HEK293 (cell line): Measurements from ENCODE around the gene PHPT1.
A peak's percentile ranks its signal among the peaks of the same experiment; 100 is the strongest.

ENCODE experiments used
- CTCF ChIA-PET: fragments of 350-600 bp; formaldehyde crosslinking; extraction: SDS; loops from one replicate; lab custom pipeline; 2021; ENCODE audit warnings: antibody characterized with exemption; lab: Yijun Ruan, JAX
- POLR2A ChIA-PET: fragments of 300-600 bp; formaldehyde crosslinking; extraction: SDS; loops from one replicate; lab custom pipeline; 2020; ENCODE audit warnings: antibody characterized with exemption, inconsistent platforms; lab: Yijun Ruan, JAX
- H3K27ac ChIP-seq: fragments of 200-500 bp; sonication (Bioruptor generic); 2 replicates; pipeline ENCODE4 v1.5.1; 2014; ENCODE audit warnings: low read depth, low read length, control low read depth, inconsistent platforms; ENCODE audit errors: extremely low read depth
- H3K36me3 ChIP-seq, 2 experiments: fragments of 200-500 bp in 1 of 2; sonication (Bioruptor generic) in 1 of 2; 1 replicate in 1 of 2; 2 replicates in 1 of 2; pipeline ENCODE4 v1.5.1; 2014 to 2017; ENCODE audit warnings: inconsistent platforms in 2 of 2, low read length in 2 of 2; ENCODE audit not compliant: control insufficient read depth in 2 of 2, insufficient read depth in 1 of 2
- H3K4me1 ChIP-seq: fragments of 200-500 bp; sonication (Bioruptor generic); 2 replicates; pipeline ENCODE4 v1.5.1; 2014; ENCODE audit warnings: mild to moderate bottlenecking, low read length, inconsistent platforms; ENCODE audit not compliant: control insufficient read depth, insufficient read depth
- H3K4me3 ChIP-seq: 2 replicates; pipeline ENCODE4 v1.5.1; 2011; ENCODE audit warnings: low read depth, mild to moderate bottlenecking, control low read depth, low read length, moderate library complexity
- H3K9me3 ChIP-seq: fragments of 200-500 bp; sonication (Bioruptor generic); 2 replicates; pipeline ENCODE4 v1.5.1; 2014; ENCODE audit warnings: low read depth, low read length, inconsistent platforms; ENCODE audit not compliant: control insufficient read depth, insufficient read depth
- EGR2 ChIP-seq: fragments of 450-650 bp; formaldehyde crosslinking; IDR thresholded peaks from 2 replicates; pipeline ENCODE4 v1.5.1; 2016; ENCODE audit warnings: low read depth, missing biosample characterization, missing genetic modification characterization
- GLIS1 ChIP-seq: fragments of 450-650 bp; formaldehyde crosslinking; IDR thresholded peaks from 2 replicates; pipeline ENCODE4 v1.5.1; 2016; ENCODE audit warnings: missing biosample characterization, missing genetic modification characterization
- KLF1 ChIP-seq: fragments of 450-650 bp; formaldehyde crosslinking; IDR thresholded peaks from 2 replicates; pipeline ENCODE4 v1.5.1; 2016; ENCODE audit warnings: missing biosample characterization, missing genetic modification characterization
- KLF7 ChIP-seq: fragments of 450-650 bp; formaldehyde crosslinking; IDR thresholded peaks from 2 replicates; pipeline ENCODE4 v1.5.1; 2016; ENCODE audit warnings: missing biosample characterization, missing genetic modification characterization, borderline replicate concordance
- MEIS1 ChIP-seq: sonication (generic); formaldehyde crosslinking; IDR thresholded peaks from 2 replicates; pipeline ENCODE4 v1.8.1; 2022; ENCODE audit warnings: missing genetic modification reagents, mild to moderate bottlenecking, borderline replicate concordance
- OSR2 ChIP-seq: fragments of 450-650 bp; formaldehyde crosslinking; IDR thresholded peaks from 2 replicates; pipeline ENCODE4 v1.5.1; 2016; ENCODE audit warnings: missing biosample characterization, missing genetic modification characterization
- PRDM10 ChIP-seq: fragments of 450-650 bp; formaldehyde crosslinking; IDR thresholded peaks from 2 replicates; pipeline ENCODE4 v1.5.1; 2016; ENCODE audit warnings: missing biosample characterization, missing genetic modification characterization
- PRDM4 ChIP-seq: fragments of 450-650 bp; formaldehyde crosslinking; IDR thresholded peaks from 2 replicates; pipeline ENCODE4 v1.5.1; 2017; ENCODE audit warnings: missing biosample characterization, missing genetic modification characterization
- RBAK ChIP-seq: fragments of 450-650 bp; formaldehyde crosslinking; IDR thresholded peaks from 2 replicates; pipeline ENCODE4 v1.5.1; 2016; ENCODE audit warnings: missing biosample characterization, missing genetic modification characterization
- SCRT1 ChIP-seq: fragments of 450-650 bp; formaldehyde crosslinking; IDR thresholded peaks from 2 replicates; pipeline ENCODE4 v1.5.1; 2016; ENCODE audit warnings: missing biosample characterization, missing genetic modification characterization, borderline replicate concordance
- SP2 ChIP-seq: fragments of 450-650 bp; formaldehyde crosslinking; IDR thresholded peaks from 2 replicates; pipeline ENCODE4 v1.5.1; 2016; ENCODE audit warnings: missing biosample characterization, missing genetic modification characterization
- ZFHX2 ChIP-seq: fragments of 450-650 bp; formaldehyde crosslinking; conservative IDR thresholded peaks from 2 replicates; pipeline ENCODE4 v1.5.1; 2016; ENCODE audit warnings: missing biosample characterization, missing genetic modification characterization
- ZIC2 ChIP-seq: fragments of 450-650 bp; formaldehyde crosslinking; IDR thresholded peaks from 2 replicates; pipeline ENCODE4 v1.5.1; 2016; ENCODE audit warnings: missing biosample characterization, missing genetic modification characterization
- ZNF10 ChIP-seq: fragments of 450-650 bp; formaldehyde crosslinking; IDR thresholded peaks from 2 replicates; pipeline ENCODE4 v1.5.1; 2017; ENCODE audit warnings: missing biosample characterization, missing genetic modification characterization
- ZNF114 ChIP-seq: fragments of 450-650 bp; formaldehyde crosslinking; IDR thresholded peaks from 2 replicates; pipeline ENCODE4 v1.5.0; 2017; ENCODE audit warnings: missing biosample characterization, missing genetic modification characterization
- ZNF132 ChIP-seq: fragments of 450-650 bp; formaldehyde crosslinking; IDR thresholded peaks from 2 replicates; pipeline ENCODE4 v1.5.1; 2017; ENCODE audit warnings: missing biosample characterization, missing genetic modification characterization, borderline replicate concordance
- ZNF2 ChIP-seq: fragments of 450-650 bp; formaldehyde crosslinking; IDR thresholded peaks from 2 replicates; pipeline ENCODE4 v1.5.1; 2016; ENCODE audit warnings: missing biosample characterization, missing genetic modification characterization
- ZNF239 ChIP-seq: fragments of 450-650 bp; formaldehyde crosslinking; IDR thresholded peaks from 2 replicates; pipeline ENCODE4 v1.5.1; 2016; ENCODE audit warnings: missing biosample characterization, missing genetic modification characterization
- ZNF324 ChIP-seq: fragments of 450-650 bp; formaldehyde crosslinking; IDR thresholded peaks from 2 replicates; pipeline ENCODE4 v1.5.1; 2016; ENCODE audit warnings: missing biosample characterization, missing genetic modification characterization
- ZNF37A ChIP-seq: fragments of 450-650 bp; IDR thresholded peaks from 2 replicates; pipeline ENCODE4 v1.5.1; 2018; ENCODE audit warnings: missing biosample characterization, missing genetic modification characterization
- ZNF416 ChIP-seq: fragments of 450-650 bp; formaldehyde crosslinking; IDR thresholded peaks from 2 replicates; pipeline ENCODE4 v1.5.1; 2016; ENCODE audit warnings: missing biosample characterization, missing genetic modification characterization
- ZNF48 ChIP-seq: fragments of 450-650 bp; formaldehyde crosslinking; IDR thresholded peaks from 2 replicates; pipeline ENCODE4 v1.5.1; 2016; ENCODE audit warnings: missing biosample characterization, missing genetic modification characterization
- ZNF514 ChIP-seq: fragments of 450-650 bp; formaldehyde crosslinking; IDR thresholded peaks from 2 replicates; pipeline ENCODE4 v1.5.1; 2016; ENCODE audit warnings: missing biosample characterization, missing genetic modification characterization
- ZNF530 ChIP-seq: fragments of 450-650 bp; formaldehyde crosslinking; IDR thresholded peaks from 2 replicates; pipeline ENCODE4 v1.5.1; 2016; ENCODE audit warnings: low read depth, missing biosample characterization, missing genetic modification characterization
- ZNF692 ChIP-seq: fragments of 450-650 bp; formaldehyde crosslinking; IDR thresholded peaks from 2 replicates; pipeline ENCODE4 v1.5.1; 2016; ENCODE audit warnings: missing biosample characterization, missing genetic modification characterization
- ZNF704 ChIP-seq: fragments of 450-650 bp; formaldehyde crosslinking; IDR thresholded peaks from 2 replicates; pipeline ENCODE4 v1.5.1; 2016; ENCODE audit warnings: missing biosample characterization, missing genetic modification characterization
- ZSCAN30 ChIP-seq: fragments of 450-650 bp; IDR thresholded peaks from 2 replicates; pipeline ENCODE4 v1.5.1; 2018; ENCODE audit warnings: missing biosample characterization, mild to moderate bottlenecking, missing genetic modification characterization, moderate library complexity
- ZXDB ChIP-seq: fragments of 450-650 bp; formaldehyde crosslinking; IDR thresholded peaks from 2 replicates; pipeline ENCODE4 v1.5.1; 2016; ENCODE audit warnings: missing biosample characterization, missing genetic modification characterization

PHPT1 gene

GRCh38 chr9:136839229-136840139, 9.7 kb upstream of the PHPT1 start (continued):
- no peak for TF ChIP-seq PRDM10 (tag by site-specific recombination)
- TF ChIP-seq ZNF10 (tag by site-specific recombination): no peak
- no peak for TF ChIP-seq ZXDB (tag by site-specific recombination)
- TF ChIP-seq ZNF48: no peak
- peak; percentile 85 for TF ChIP-seq PRDM4
- TF ChIP-seq RBAK (tag by site-specific recombination): no peak
- TF ChIP-seq ZNF530 (tag by site-specific recombination): no peak
- TF ChIP-seq SCRT1 (tag by site-specific recombination): no peak
- no peak for TF ChIP-seq MEIS1
- no peak for TF ChIP-seq ZNF114 (tag by site-specific recombination)
- TF ChIP-seq ZNF239 (tag by site-specific recombination): no peak
- TF ChIP-seq ZNF416 (tag by site-specific recombination): no peak
- TF ChIP-seq ZSCAN30 (tag by site-specific recombination): no peak
- no peak for TF ChIP-seq ZNF37A (tag by site-specific recombination)
- peak; percentile 44 for TF ChIP-seq ZFHX2 (tag by site-specific recombination)
- 0 out of 2 replicates have a peak, but pooled peaks have one; percentile 20 for TF ChIP-seq KLF7 (tag by site-specific recombination)
- TF ChIP-seq KLF1: 0 out of 2 replicates have a peak, but pooled peaks have one; percentile 7
- no peak for TF ChIP-seq ZNF132 (tag by site-specific recombination)
- TF ChIP-seq, all 188 proteins: peak for 8

- Histone ChIP-seq H3K9me3 (no peaks in the 10 kb centered on the region), H3K4me1 (0 out of 2 replicates have a peak, but pooled peaks cover 5% of the 10 kb centered on the region), H3K27ac (peak overlapping the region; percentile 22; the same call in 1 of the 2 replicates), H3K4me3 (no peak overlapping the region), H3K36me3 (peaks cover 0 to 40% of the 10 kb centered on the region in 2 experiments; a peak in 2 of 3 replicates)
- CTCF ChIA-PET: interaction anchor here (0.6 to 3.3 kb wide), 7 partner anchors 9 to 421 kb away, joined by 3 to 13 read pairs (median 3); no protein-coding TSS in a partner anchor
- POLR2A ChIA-PET: interaction anchor here (0.5 to 1.2 kb wide), 6 partner anchors 21 to 379 kb away, joined by 3 to 11 read pairs (median 4); no protein-coding TSS in a partner anchor
- TF ChIP-seq SP2 (peak; percentile 40), ZNF692 (0 out of 2 replicates have a peak, but pooled peaks have one; percentile 9), ZNF514 (tag by site-specific recombination) (no peak), GLIS1 (tag by site-specific recombination) (peak; percentile 20; the same call in 1 of the 2 replicates), ZNF324 (no peak), ZNF2 (peak; percentile 18; the same call in 1 of the 2 replicates), ZNF704 (tag by site-specific recombination) (no peak), OSR2 (tag by site-specific recombination) (peak; percentile 9; the same call in 1 of the 2 replicates), EGR2 (tag by site-specific recombination) (peak; percentile 64), ZIC2 (tag by site-specific recombination) (peak; percentile 86)
These were observed 8.9 kb upstream of the PHPT1 start for GRCh38 chr9:136840140-136840876.
